Cerebellar nuclear complex (tissue), 1 donor: ENCODE data around the gene SFRP5.

Experiments
- DNase-seq, 2 experiments: peaks; one replicate each; lab custom pipeline; 2025; lab: John Stamatoyannopoulos, UW

SFRP5 gene

GRCh38 chr10:97771913-97772823 lies at the start of gene SFRP5:
TSS of gene SFRP5 (minus strand) at chr10:97771999. CDS start at chr10:97771833, 166 bp downstream.
- DNase-seq, result no peak

- DNase-seq, result no peak
These were observed 48.4 kb upstream of the SFRP5 start for GRCh38 chr10:97820096-97820704.

GRCh38 chr10:97818572-97818971 lies 46.8 kb upstream of the SFRP5 start:
- no peak for DNase-seq

GRCh38 chr10:97816609-97817008 lies 44.8 kb upstream of the SFRP5 start:
- DNase-seq, result no peak

- no peak for DNase-seq
These were observed 43.2 kb upstream of the SFRP5 start for GRCh38 chr10:97814996-97815395.

- no peak for DNase-seq
These were observed 41.5 kb upstream of the SFRP5 start for GRCh38 chr10:97813311-97813710.

GRCh38 chr10:97812696-97813095 lies 40.9 kb upstream of the SFRP5 start:
- no peak for DNase-seq

GRCh38 chr10:97811958-97812357 lies 40.2 kb upstream of the SFRP5 start:
- DNase-seq, result no peak

GRCh38 chr10:97810446-97810845 lies 38.6 kb upstream of the SFRP5 start:
- no peak for DNase-seq

- DNase-seq, result no peak
These were observed 34.1 kb upstream of the SFRP5 start for GRCh38 chr10:97805949-97806348.

- no peak for DNase-seq
These were observed 33.5 kb upstream of the SFRP5 start for GRCh38 chr10:97805096-97805884.

- DNase-seq, result no peak
These were observed 29.6 kb upstream of the SFRP5 start for GRCh38 chr10:97801422-97801821.

- no peak for DNase-seq
These were observed 28.7 kb upstream of the SFRP5 start for GRCh38 chr10:97800474-97800873.

GRCh38 chr10:97798958-97799610 lies 27.3 kb upstream of the SFRP5 start:
- DNase-seq, result no peak

GRCh38 chr10:97796651-97797050 lies 24.9 kb upstream of the SFRP5 start:
- DNase-seq, result no peak

- DNase-seq, result no peak
These were observed 24.1 kb upstream of the SFRP5 start for GRCh38 chr10:97795886-97796285.

GRCh38 chr10:97791824-97792721 lies 20.3 kb upstream of the SFRP5 start:
- DNase-seq, result peak; percentile 51 to 82

- no peak for DNase-seq
These were observed 18.1 kb upstream of the SFRP5 start for GRCh38 chr10:97789770-97790397.

GRCh38 chr10:97788552-97789442 lies 17.0 kb upstream of the SFRP5 start:
- DNase-seq, result no peak
